HepG2 (cell line): ENCODE data around the gene TESK1. TPM values are rescaled to one million over a fixed set of nuclear protein-coding genes. Genes with fewer than 3 reads are reported as not detected.

Experiments
- ARNT ChIP-seq: fragments of 450-650 bp; IDR thresholded peaks from 2 replicates; pipeline ENCODE4 v1.6.1; 2017
- CREM ChIP-seq, 2 experiments: sonication (generic) in 1 of 2; formaldehyde crosslinking in 1 of 2; IDR thresholded peaks; 2 replicates each; pipeline versions ENCODE4 v1.4.0 to v1.6.1; 2016 to 2020; ENCODE audit warnings: antibody characterized with exemption in 1 of 2, mild to moderate bottlenecking in 1 of 2, missing genetic modification reagents in 1 of 2
- DPF2 ChIP-seq: sonication (generic); formaldehyde crosslinking; IDR thresholded peaks from 2 replicates; pipeline ENCODE4 v1.4.0; 2020; ENCODE audit warnings: mild to moderate bottlenecking, low read depth, missing genetic modification reagents, borderline replicate concordance
- ELF1 ChIP-seq: sonication (generic); formaldehyde crosslinking; IDR thresholded peaks from 2 replicates; pipeline ENCODE4 v1.4.0; 2020; ENCODE audit warnings: missing genetic modification reagents
- FOXC1 ChIP-seq: sonication (generic); formaldehyde crosslinking; IDR thresholded peaks from 2 replicates; pipeline ENCODE4 v1.8.0; 2022; ENCODE audit warnings: mild to moderate bottlenecking, missing genetic modification reagents, borderline replicate concordance
- GABPA ChIP-seq, 2 experiments: IDR thresholded peaks; 2 replicates each; pipeline ENCODE4 v1.6.1; 2011 to 2016; ENCODE audit warnings: low read depth in 2 of 2, low read length in 1 of 2, missing biosample characterization in 1 of 2, missing genetic modification characterization in 1 of 2
- IKZF5 ChIP-seq: IDR thresholded peaks from 2 replicates; pipeline ENCODE4 v1.6.1; 2018; ENCODE audit warnings: missing genetic modification reagents, mild to moderate bottlenecking, missing compliant biosample characterization
- SOX6 ChIP-seq, 2 experiments: fragments of 450-650 bp in 1 of 2; sonication (generic) in 1 of 2; formaldehyde crosslinking in 1 of 2; IDR thresholded peaks; 2 replicates each; pipeline versions ENCODE4 v1.4.0 to v1.6.1; 2017 to 2020; ENCODE audit warnings: antibody characterized with exemption in 1 of 2, mild to moderate bottlenecking in 1 of 2, missing genetic modification reagents in 1 of 2
- ZBTB14 ChIP-seq: sonication (generic); formaldehyde crosslinking; IDR thresholded peaks from 2 replicates; pipeline ENCODE4 v1.4.0; 2020; ENCODE audit warnings: missing genetic modification reagents
- ZBTB2 ChIP-seq: sonication (generic); formaldehyde crosslinking; IDR thresholded peaks from 2 replicates; pipeline ENCODE4 v1.8.0; 2022; ENCODE audit warnings: low read depth, missing genetic modification reagents
- ZNF234 ChIP-seq: sonication (generic); formaldehyde crosslinking; conservative IDR thresholded peaks from 2 replicates; pipeline ENCODE4 v1.5.1; 2020; ENCODE audit warnings: mild to moderate bottlenecking, missing genetic modification reagents
- ZNF251 ChIP-seq: sonication (generic); formaldehyde crosslinking; IDR thresholded peaks from 2 replicates; pipeline ENCODE4 v1.9.0; 2021; ENCODE audit warnings: mild to moderate bottlenecking, missing genetic modification reagents
- ZNF329 ChIP-seq: sonication (generic); formaldehyde crosslinking; IDR thresholded peaks from 2 replicates; pipeline ENCODE4 v1.9.0; 2021; ENCODE audit warnings: low read depth, mild to moderate bottlenecking, missing genetic modification reagents
- ZNF333 ChIP-seq: sonication (generic); formaldehyde crosslinking; IDR thresholded peaks from 2 replicates; pipeline ENCODE4 v1.4.0; 2020; ENCODE audit warnings: mild to moderate bottlenecking, missing genetic modification reagents, borderline replicate concordance
- ZNF441 ChIP-seq: sonication (generic); formaldehyde crosslinking; IDR thresholded peaks from 2 replicates; pipeline ENCODE4 v1.7.0; 2021; ENCODE audit warnings: missing genetic modification reagents, borderline replicate concordance
- ZNF484 ChIP-seq: sonication (generic); formaldehyde crosslinking; IDR thresholded peaks from 2 replicates; pipeline ENCODE4 v1.5.1; 2020; ENCODE audit warnings: mild to moderate bottlenecking, low read depth, missing genetic modification reagents, borderline replicate concordance
- ZNF574 ChIP-seq: sonication (generic); formaldehyde crosslinking; IDR thresholded peaks from 2 replicates; pipeline ENCODE4 v1.4.0; 2020; ENCODE audit warnings: missing genetic modification reagents
- ZNF629 ChIP-seq: sonication (generic); formaldehyde crosslinking; conservative IDR thresholded peaks from 2 replicates; pipeline ENCODE4 v1.5.0; 2020; ENCODE audit warnings: missing genetic modification reagents
- ZNF704 ChIP-seq: sonication (generic); formaldehyde crosslinking; IDR thresholded peaks from 2 replicates; pipeline ENCODE4 v1.8.1; 2023; ENCODE audit warnings: mild to moderate bottlenecking, inconsistent platforms, moderate library complexity, missing genetic modification reagents, borderline replicate concordance
- polyA plus RNA-seq, 8 experiments: library from polyadenylated mRNA; depleted of rRNA in 3 of 8; stranded (reverse) in 7 of 8; unstranded in 1 of 8; fragments of >200 nt; fragmentation: Illumina TruSeq in 4 of 8; extraction: Trizol in 4 of 8; gene quantifications; 2 replicates each; pipeline versions ENCODE4 v1.2.1 to v1.2.3, GENCODE V29; 2011 to 2016; ENCODE audit warnings: low read depth in 4 of 8, missing spikeins in 1 of 8, mixed read lengths in 1 of 8; ENCODE audit not compliant: insufficient read depth in 1 of 8
- total RNA-seq, 5 experiments: library from RNA; depleted of rRNA; stranded (reverse); fragments of >200 nt; fragmentation: Illumina TruSeq; extraction: Trizol; gene quantifications; 2 replicates each; pipeline ENCODE4 v1.2.3, GENCODE V29; 2016; ENCODE audit warnings: low read depth in 1 of 5

The TESK1 gene
- total and polyA plus RNA-seq, 2 of the 13 experiments (the other 11 are each of a cell fraction or from before 2014, with no cell fraction given), result 7.3 to 13.6 TPM

- TF ChIP-seq ZNF704 (CRISPR knock-in tag) (no peak), FOXC1 (no peak), ZNF251 (no peak), IKZF5 (CRISPR knock-in tag) (0 out of 2 replicates have a peak, but pooled peaks have one; percentile 28), ARNT (no peak), ZNF333 (CRISPR knock-in tag) (no peak), CREM (IDR thresholded peaks at IDR 0.05) (peak; percentile 30; the same call in 1 of the 2 replicates), CREM (CRISPR knock-in tag; IDR thresholded peaks at IDR 0.05) (no peak), ZNF574 (peak; percentile 74), ZNF329 (CRISPR knock-in tag) (no peak), ZNF629 (CRISPR knock-in tag) (no peak), ZNF441 (CRISPR knock-in tag) (no peak), DPF2 (CRISPR knock-in tag) (peak; percentile 60; the same call in 1 of the 2 replicates), SOX6 (IDR thresholded peaks at IDR 0.05) (no peak), SOX6 (CRISPR knock-in tag; IDR thresholded peaks at IDR 0.05) (0 out of 2 replicates have a peak, but pooled peaks have one; percentile 33), ZNF484 (CRISPR knock-in tag) (no peak), ZBTB2 (no peak), GABPA (IDR thresholded peaks at IDR 0.05; ENCODE audit: low read depth, low read length) (no peak), GABPA (CRISPR knock-in tag; IDR thresholded peaks at IDR 0.05; ENCODE audit: low read depth) (no peak), ZNF234 (CRISPR knock-in tag) (no peak), ELF1 (CRISPR knock-in tag) (no peak), ZBTB14 (CRISPR knock-in tag) (no peak)
These were observed 47.1 kb downstream of the TESK1 start (continued) for GRCh38 chr9:35651956-35652828.
